ENCODE data around the gene KCNH2.

GRCh38 chr7:151024435-151025056 is 46.4 kb upstream of the KCNH2 start, which contains the start of gene ATG9B:
- TF ChIP-seq CTCF (IDR thresholded peaks at IDR 0.05) (no peak), POLR2A (IDR thresholded peaks at IDR 0.05) (no peak)
